ENCODE measurements around the gene NCAM2.

The NCAM2 gene

GRCh38 chr21:21468003-21468402, 469.8 kb downstream of the NCAM2 start:
- DNase-seq, result no peak

GRCh38 chr21:21481239-21481638, 483.0 kb downstream of the NCAM2 start:
- DNase-seq, result no peak

- no peak for DNase-seq
Observed at GRCh38 chr21:21508859-21509258, 510.6 kb downstream of the NCAM2 start.

- no peak for DNase-seq
Observed at GRCh38 chr21:21530680-21531079, 532.5 kb downstream of the NCAM2 start.

- DNase-seq, result no peak
Observed at GRCh38 chr21:21547368-21547953, 549.3 kb downstream of the NCAM2 start.

GRCh38 chr21:21559285-21560045, 561.3 kb downstream of the NCAM2 start:
- DNase-seq, result no peak
